GM19193 (cell line): Measurements from ENCODE around the gene BBS5.

Experiments used
- POLR2A ChIP-seq: IDR thresholded peaks from 4 replicates; pipeline ENCODE4 v1.6.1; 2011; ENCODE audit not compliant: insufficient read depth, insufficient read length; ENCODE audit errors: extremely low read depth

The BBS5 gene

DNA sequence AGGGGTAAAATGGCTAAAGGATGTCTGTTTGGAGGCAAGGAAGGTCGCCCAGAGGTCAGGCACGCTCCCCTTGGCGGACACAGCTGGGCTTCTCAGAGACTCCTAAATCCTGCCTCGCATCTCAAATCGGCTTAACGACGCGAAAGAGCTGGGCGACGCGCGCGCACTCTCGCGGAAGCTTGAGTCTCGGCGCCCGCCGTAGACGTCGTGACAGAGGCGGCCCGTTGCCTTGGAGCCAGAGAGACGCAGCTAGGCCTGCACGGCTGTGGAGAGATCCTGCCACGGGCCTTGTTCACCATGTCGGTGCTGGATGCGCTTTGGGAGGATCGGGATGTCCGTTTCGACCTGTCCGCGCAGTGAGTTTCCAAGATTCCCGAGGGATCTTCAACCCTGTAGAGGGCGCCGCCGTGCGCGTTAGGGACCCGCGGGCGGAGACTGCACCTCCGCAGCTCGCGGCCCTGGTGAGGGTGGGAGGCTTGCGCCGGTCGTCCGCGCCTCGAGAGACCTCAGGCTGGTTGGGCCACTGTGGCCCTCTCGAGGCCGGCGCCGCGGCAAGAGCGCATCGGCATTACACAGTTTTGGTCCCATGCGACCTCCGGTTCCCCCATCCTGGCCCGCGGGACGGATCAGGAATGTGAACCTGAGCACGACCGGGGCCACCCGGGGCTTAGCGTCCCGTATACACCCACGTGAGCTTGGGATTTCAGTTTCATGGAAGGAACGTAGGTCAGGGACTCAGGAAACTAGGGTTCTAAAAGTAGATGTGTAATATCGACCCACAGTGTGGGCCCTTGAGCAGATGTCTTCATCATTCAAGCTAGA, at the start of gene BBS5:
TSS of gene BBS5 (plus strand) at position 238 of the 822 bp plus-strand sequence. CDS start at position 298, 60 bp downstream.
- TF ChIP-seq POLR2A: peak; percentile 60

DNA sequence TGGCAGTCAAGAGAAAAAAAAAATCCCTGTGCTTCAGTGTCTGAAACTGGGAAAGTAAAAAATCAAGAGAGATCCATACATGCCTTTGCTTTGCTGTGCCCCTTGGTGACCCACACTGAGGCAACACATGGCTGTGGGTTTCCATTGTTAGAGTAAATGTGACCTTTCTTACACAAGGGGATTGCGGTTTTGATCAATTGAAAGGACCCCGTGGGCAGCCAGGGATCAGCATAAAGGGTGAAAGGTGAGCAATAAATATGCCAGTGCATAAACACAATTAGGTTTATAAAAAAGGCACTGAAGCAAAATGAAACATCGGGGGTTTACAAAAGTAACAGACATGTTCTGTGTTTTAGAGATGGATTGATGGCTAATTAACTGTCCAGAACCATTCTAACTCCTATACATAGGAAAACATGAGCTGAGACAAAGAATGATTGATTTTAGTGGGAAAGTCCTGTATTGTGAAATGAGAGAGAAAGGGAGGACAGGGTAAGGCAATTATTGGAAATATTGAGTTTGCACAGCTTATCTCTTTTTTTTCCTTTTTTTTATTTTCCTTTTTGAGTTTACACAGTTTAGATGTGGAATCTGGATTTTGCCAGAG, 40.7 kb upstream of the BBS5 start:
- TF ChIP-seq POLR2A: no peak

DNA sequence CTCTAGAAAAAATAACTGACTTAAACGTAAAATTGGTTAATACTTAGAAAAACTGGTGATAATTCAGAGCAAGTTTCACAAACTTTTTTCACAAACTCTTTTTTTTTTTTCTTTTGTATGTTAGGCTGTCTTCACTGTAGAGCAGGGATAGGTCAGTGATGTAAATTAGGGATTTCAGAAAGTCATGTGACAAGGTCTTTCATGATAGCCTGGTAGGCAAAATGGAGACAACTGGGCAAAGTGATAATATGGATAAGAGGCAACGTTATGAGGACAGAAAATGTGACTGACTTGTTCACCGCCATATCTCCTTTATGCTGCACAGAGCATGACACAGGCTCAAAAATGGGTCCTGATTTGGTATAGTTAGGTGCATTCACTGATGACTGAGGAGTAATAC, 39.4 kb upstream of the BBS5 start:
- no peak for TF ChIP-seq POLR2A

DNA sequence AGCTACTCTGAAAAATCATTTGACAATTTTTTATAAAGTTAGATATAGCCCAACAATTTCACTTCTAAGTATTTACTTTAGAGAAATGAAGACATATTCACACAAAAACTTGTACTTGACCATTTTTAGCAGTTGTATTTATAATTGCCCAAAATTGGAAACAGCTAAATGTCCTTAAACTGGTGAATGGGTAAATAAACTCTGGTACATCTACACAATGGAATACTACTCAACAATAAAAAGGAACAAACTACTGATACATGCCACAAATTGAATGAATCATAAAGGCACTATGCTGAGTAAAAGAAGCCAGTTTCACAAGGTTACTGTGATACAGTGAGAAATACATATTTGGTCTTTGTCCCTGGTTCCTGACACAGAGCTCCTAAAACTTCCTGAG, 32.8 kb upstream of the BBS5 start:
- no peak for TF ChIP-seq POLR2A

DNA sequence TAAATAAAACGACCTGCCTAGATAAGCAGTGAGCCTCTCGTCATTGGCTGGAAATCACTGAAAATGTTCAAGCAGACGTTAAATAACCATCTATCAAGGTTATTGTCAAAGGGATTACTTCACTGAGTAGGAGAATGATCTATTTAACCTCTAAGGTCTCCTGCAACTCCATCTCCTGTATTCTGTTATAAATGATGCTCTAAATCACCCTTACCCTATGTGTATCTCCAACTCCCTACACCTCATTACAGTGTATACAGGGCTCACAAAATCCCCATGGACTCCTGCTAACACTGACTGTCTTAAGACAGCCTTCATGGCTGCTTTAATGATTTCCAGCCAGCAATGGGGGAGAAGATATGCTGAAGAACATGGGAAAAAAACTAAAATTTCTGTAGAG, 31.0 kb upstream of the BBS5 start:
- TF ChIP-seq POLR2A: no peak

DNA sequence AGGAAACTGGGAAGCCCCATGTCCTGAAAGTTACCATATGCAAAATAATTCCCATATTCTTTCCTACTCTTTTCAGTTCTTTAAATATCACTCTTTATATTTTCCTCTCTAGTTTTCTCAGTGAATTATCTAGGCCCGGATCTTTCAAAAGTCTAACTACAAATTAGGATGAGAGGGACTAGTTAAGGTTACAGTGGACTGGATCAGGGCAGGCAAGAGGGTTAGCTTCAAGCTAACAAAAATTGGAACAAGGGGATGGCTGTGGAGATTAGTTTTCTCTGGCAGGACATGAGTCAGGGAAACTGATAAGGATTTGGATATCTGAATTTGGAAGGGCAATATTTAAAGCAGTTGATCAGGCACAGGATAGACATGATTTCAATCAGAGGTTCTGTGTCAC, 30.4 kb upstream of the BBS5 start:
- TF ChIP-seq POLR2A: no peak

DNA sequence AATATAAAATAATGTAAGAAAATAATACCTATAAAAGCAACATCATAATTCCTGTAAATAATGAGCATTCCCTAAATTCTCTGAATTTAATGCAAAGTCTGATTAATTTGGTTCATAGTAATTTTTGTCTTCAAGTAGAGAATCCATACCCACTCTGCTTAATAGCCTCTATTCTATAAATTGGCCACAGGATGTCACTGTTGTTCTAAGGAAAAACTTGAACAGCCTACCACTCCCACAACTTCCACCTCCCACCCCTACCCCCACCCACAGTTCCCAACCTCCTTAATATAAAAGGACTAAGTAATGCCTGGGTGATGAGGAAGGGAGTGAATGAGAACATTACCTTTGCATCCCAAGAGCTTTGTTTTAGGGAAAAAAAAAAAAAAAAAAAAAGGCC, 27.2 kb upstream of the BBS5 start:
- TF ChIP-seq POLR2A: no peak

DNA sequence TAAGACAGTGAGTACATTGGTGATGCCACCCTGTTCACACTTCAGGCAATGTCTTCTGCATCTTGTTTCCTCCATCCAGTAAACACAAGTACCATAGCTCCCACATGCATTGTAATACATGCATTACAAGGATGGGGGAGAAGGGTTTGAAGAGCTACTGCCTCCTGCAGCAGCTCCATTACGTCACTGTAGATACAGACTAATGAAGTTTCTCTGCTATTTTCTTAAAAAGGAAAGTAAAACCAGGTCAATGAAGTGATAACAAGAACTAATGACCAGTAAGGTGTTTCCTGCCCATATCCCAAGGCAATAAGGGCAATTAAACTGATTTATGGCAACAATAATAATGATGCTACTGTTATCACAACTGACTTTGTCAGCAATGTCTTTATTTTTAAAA, 18.2 kb upstream of the BBS5 start:
- no peak for TF ChIP-seq POLR2A

DNA sequence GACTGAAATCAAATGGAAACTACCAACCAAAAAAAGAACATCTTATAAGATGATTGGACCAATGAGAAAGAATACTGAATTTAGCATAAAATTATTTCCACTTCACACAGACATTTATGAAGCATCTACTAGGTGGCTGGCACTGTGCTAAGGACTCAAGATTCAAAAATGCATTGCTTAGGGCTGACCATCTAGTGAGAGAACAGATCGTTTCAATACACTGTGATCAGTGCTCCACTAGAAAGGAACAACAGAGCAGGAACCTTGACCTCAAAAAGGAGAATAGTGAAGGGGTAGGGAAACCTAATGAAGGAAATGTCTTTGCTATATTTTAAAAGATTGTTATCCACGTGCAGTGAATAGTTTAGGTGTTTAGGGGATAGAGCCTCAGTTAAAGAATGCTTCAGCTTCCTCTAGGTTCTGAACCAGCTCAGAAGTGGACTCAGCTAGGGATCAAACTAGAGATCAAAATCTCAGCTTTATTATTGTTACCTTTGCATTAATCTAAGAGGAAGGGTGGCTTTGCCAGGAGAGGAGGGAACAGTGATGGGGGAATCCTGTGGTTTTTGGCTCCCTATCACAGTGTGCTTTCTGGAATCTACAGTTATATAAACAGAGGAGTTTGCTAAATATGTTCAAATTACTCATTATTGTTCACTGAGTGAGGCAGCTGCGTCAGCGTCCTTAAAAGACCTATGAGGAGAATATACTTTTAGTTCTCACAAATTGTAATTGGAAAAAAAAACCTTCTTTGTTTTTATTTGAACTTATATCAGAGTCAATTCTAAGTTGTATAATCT, 16.2 kb upstream of the BBS5 start:
- no peak for TF ChIP-seq POLR2A

DNA sequence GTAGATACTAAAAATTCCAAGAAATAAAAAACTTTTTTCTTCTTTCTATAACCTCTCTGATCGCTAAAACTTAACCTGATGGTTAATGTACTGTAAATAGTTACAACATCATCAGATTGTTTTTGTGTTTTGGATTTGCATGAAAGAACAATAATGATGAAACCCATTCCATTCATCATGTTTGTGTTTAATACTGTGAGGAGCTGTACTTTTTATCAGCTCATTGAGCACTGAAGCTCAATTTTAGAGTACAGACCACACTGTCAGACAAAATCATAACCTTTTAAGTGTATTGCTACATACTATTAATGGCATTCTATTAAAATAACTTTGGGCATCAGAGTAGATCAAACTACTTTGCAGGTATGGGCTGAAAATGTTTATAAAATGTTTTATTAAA, 14.8 kb upstream of the BBS5 start:
- TF ChIP-seq POLR2A: no peak

DNA sequence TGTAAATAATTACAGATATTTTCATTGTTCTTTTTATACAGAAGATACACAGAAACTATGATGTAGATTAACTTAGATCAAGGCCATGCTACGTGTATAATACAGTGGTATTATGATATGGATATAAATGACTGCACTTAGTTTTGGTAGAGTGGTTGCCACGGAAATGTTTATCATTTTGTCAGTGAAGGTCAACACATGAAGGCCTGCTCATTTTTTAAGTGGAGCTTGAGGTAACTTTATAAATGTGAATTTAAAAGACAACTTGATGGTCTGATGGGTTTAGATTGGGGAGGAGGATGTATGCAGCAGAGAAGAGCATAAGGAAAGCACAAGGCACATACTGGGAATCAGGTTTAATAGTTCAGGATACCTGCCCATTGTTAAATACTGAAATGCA, 14.4 kb upstream of the BBS5 start:
- no peak for TF ChIP-seq POLR2A

DNA sequence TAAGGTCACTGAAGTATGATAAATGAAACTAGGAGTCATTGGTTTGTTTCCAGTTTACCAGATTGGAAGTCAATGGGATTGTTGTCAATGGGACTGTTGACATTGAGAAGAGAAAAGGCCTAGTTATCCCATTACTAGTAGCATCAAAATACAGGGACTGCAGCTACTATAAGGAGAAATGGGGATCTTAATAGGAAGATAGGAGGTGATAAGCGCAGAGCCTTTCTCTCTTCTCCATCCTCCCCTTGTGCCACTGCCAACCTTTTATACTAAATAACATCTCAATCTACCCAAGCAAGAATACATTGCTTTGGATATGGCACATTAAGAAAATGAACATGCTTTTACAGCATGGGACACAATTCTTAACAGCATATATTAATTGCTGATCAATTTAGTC, 10.5 kb upstream of the BBS5 start:
- TF ChIP-seq POLR2A: no peak

DNA sequence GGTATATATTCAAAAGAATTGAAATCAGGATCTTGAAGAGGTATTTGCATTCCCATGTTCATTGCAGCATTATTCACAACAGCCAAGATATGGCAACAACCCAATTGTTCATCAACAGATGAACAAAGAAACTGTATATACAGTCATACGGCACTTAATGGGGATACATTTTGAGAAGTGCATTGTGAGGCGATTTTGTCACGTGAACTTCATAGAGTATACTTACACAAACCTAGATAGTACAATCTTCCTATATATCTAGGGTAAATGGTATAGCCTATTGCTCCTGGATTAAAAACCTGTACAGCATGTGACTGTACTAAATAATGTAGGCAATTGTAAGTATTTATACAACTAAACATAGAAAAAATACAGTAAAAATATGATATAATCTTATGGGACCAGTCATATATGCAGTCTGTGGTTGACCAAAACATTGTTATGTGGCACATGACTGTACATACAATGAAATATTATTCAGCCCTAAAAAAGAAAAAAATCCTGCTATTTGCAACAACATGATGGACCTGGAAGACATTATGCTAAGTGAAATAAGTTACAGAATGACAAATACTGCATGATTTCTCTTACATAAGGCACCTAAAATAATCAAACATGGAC, 9.2 kb upstream of the BBS5 start:
- TF ChIP-seq POLR2A: no peak

DNA sequence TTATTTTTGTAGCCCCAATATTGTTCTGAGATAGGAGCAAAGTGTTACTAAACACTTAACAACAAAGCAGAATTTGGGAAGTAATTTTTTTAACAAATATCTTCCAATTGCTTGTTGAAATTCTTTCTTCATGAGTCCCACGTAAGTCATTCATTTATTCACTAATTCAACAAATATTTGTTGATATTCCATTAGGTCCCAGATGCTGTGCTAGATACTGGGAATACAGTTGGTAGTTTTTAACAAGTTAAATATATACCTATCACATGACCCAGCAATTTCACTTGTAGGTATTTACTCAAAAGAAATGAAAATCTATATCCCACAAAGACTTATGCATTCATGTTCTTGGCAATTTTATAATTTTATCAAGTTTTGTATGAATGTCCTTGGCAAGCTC, 7.0 kb upstream of the BBS5 start:
- TF ChIP-seq POLR2A: no peak

DNA sequence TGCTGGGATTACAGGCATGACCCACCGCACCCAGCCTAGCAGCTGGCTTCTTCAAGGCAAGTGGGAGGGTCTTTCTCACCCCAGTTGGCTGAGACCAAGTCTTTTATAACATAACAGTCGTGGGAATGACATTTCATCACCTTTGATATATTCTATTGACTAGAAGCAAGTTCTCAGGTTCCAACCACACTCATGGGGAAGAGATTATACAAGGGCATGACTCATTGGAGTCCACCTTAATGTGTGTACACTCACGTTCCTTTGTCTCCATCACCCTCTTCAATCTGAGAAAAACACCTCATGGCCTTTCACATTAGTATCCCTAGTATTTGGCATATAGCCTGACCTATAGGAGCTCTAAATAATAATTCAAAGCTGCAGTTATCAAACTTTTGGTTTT, 2.8 kb upstream of the BBS5 start:
- TF ChIP-seq POLR2A: no peak
